HL-60 (cell line): ENCODE measurements around the gene FGF14.

Experiments used
- DNase-seq, 2 experiments: peaks; one replicate each; pipeline ENCODE4 v3.0.0-alpha.2; 2010 to 2020; ENCODE audit warnings: low read depth in 1 of 2, low spot score in 1 of 2
- H3K27ac ChIP-seq: fragments of 250-450 bp; sonication (Bioruptor Pico); replicated peaks from 2 replicates; pipeline ENCODE4 v1.5.1; 2020; ENCODE audit warnings: mild to moderate bottlenecking, moderate library complexity
- H3K27me3 ChIP-seq: fragments of 250-450 bp; sonication (Bioruptor Pico); 2 replicates; pipeline ENCODE4 v1.5.1; 2021; ENCODE audit warnings: mild to moderate bottlenecking, moderate library complexity; ENCODE audit not compliant: insufficient read depth, poor library complexity, severe bottlenecking
- H3K4me3 ChIP-seq: replicated peaks from 2 replicates; pipeline ENCODE4 v1.5.1; 2011; ENCODE audit warnings: mild to moderate bottlenecking, control low read depth, low read length; ENCODE audit not compliant: insufficient read depth
- CTCF ChIP-seq: IDR thresholded peaks from one replicate; pipeline ENCODE4 v1.5.1; 2011; ENCODE audit warnings: low read length, control low read depth, inconsistent platforms; ENCODE audit not compliant: insufficient read depth
- GABPA ChIP-seq: IDR thresholded peaks from 2 replicates; pipeline ENCODE4 v1.6.1; 2012; ENCODE audit warnings: low read depth
- POLR2AphosphoS5 ChIP-seq: IDR thresholded peaks from 2 replicates; pipeline ENCODE4 v1.6.1; 2012; ENCODE audit warnings: low read depth
- REST ChIP-seq: IDR thresholded peaks from 2 replicates; pipeline ENCODE4 v1.6.1; 2012; ENCODE audit warnings: low read depth; ENCODE audit not compliant: insufficient replicate concordance
- SPI1 ChIP-seq: IDR thresholded peaks from 2 replicates; pipeline ENCODE4 v1.6.1; 2012; ENCODE audit warnings: low read depth, mild to moderate bottlenecking, borderline replicate concordance

Gene FGF14

GRCh38 chr13:101916775-101917474, 484.9 kb downstream of the FGF14 start:
- H3K27me3 ChIP-seq = peaks cover 60% of the 10 kb centered on the region
- DNase-seq = no peak
- TF ChIP-seq SPI1 (no peak), GABPA (no peak), CTCF (no peak), POLR2AphosphoS5 (no peak)
- no peak overlapping the region for H3K4me3 ChIP-seq
- no peak overlapping the region for H3K27ac ChIP-seq

GRCh38 chr13:101916108-101916774, 485.6 kb downstream of the FGF14 start:
- peaks cover 57% of the 10 kb centered on the region for H3K27me3 ChIP-seq
- TF ChIP-seq GABPA (no peak), CTCF (no peak), SPI1 (no peak), REST (no peak), POLR2AphosphoS5 (no peak)
- no peak overlapping the region for H3K27ac ChIP-seq
- H3K4me3 ChIP-seq = no peak overlapping the region
- DNase-seq = no peak

DNA sequence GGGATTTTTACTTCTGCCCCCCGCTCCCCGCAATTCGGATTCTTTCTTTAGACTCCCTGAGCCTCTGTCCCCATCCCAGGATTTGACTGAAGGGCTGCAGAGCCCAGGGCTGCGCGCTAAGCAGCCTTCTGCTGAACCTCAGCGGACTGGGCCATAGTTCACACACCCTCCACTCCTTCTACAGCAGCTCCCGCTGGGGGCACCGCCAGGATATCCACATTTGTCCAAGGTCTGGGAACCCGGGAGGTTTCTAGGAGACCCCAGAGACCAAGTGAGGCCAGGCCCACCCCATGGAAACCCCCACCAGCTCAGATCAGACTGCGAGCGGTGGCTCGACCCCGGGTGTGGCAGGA, 486.1 kb downstream of the FGF14 start:
- H3K27me3 ChIP-seq = peaks cover 55% of the 10 kb centered on the region
- no peak overlapping the region for H3K27ac ChIP-seq
- TF ChIP-seq CTCF (no peak), SPI1 (no peak), REST (no peak)
- no peak overlapping the region for H3K4me3 ChIP-seq
- no peak for DNase-seq
